Subcutaneous abdominal adipose tissue (tissue), 5 donors: ENCODE measurements around the gene SEC11C.

Source experiments
- H3K27ac ChIP-seq: one replicate; pipeline ENCODE4 v1.7.0; 2013; ENCODE audit warnings: low read depth, mild to moderate bottlenecking, inconsistent platforms, low read length, moderate library complexity
- H3K27me3 ChIP-seq, 5 donors: one replicate each; pipeline ENCODE4 v1.7.0; 2013; ENCODE audit warnings: low read length in 5 of 5, inconsistent platforms in 1 of 5; ENCODE audit not compliant: control insufficient read depth in 5 of 5, insufficient read depth in 4 of 5
- H3K36me3 ChIP-seq, 5 donors: one replicate each; pipeline ENCODE4 v1.7.0; 2013; ENCODE audit warnings: low read length in 5 of 5; ENCODE audit not compliant: control insufficient read depth in 5 of 5, insufficient read depth in 5 of 5
- H3K4me1 ChIP-seq, 5 donors: one replicate each; pipeline ENCODE4 v1.7.0; 2013; ENCODE audit warnings: low read length in 5 of 5, mild to moderate bottlenecking in 3 of 5, moderate library complexity in 1 of 5; ENCODE audit not compliant: control insufficient read depth in 5 of 5, insufficient read depth in 5 of 5
- H3K4me3 ChIP-seq, 5 donors: one replicate each; pipeline ENCODE4 v1.7.0; 2013; ENCODE audit warnings: low read length in 5 of 5, low read depth in 1 of 5
- H3K9ac ChIP-seq, 5 donors: one replicate each; pipeline ENCODE4 v1.7.0; 2013; ENCODE audit warnings: low read length in 5 of 5, mild to moderate bottlenecking in 4 of 5, moderate library complexity in 3 of 5
- H3K9me3 ChIP-seq, 5 donors: one replicate each; pipeline ENCODE4 v1.7.0; 2013; ENCODE audit warnings: low read length in 5 of 5; ENCODE audit not compliant: control insufficient read depth in 5 of 5
- donor health status: healthy.
- donor health status: healthy.
- donor health status: healthy.
- donor health status: healthy.
- donor health status: healthy.

The SEC11C gene

DNA sequence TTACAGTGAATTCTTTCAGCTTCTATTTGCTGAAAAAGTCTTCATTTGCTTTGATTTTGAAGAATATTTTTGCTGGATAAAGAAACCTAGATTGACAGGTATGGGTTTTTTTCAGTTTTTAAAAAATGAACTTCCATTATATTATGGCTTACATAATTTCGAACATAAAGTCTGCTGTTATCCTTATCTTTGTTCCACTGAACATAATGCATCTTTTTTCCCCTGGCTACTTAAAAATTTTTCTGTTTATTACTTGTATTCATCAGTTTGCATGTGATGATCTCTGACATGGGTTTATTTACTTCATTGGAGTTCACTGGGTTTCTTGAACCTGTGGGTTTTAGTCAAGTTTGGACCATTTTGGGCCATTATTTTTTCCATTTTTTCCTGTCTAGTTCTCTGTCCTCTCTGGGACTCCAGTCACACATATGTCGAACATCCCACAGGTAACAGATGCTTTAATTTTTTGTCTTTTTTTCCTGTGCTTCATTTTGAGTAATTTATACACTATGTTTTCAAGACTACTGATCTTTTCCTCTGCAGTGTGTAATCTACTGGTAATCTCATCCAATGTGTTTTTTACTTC lies 33.1 kb downstream of the SEC11C start:
- Histone ChIP-seq H3K4me1 (no peaks in the 10 kb centered on the region), H3K4me3 (no peak overlapping the region), H3K9ac (no peak overlapping the region), H3K9me3 (peaks cover 5 to 24% (median 21%) of the 10 kb centered on the region in 5 donors), H3K27ac (no peak overlapping the region), H3K36me3 (no peaks in the 10 kb centered on the region), H3K27me3 (no peaks in the 10 kb centered on the region)

DNA sequence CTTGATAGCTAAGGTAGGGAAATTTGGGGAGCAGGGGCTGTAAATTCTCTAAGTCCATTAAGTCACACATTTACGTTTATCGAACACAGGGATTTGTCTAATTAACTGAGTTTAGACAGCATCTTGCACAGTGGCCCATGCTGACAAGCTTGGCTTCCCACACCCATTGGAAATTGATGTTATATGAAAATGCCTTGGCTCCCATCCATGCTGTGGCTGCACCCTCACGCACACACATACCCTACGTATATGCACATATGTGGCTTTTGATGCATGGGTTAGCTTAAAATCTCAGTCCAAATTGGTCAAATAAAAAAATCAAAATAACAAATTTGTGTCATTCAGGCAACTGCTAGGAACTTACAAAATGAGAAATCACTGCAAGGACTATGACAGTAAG lies 37.8 kb downstream of the SEC11C start:
- H3K4me3 ChIP-seq = no peak overlapping the region
- no peaks in the 10 kb centered on the region for H3K36me3 ChIP-seq
- H3K9ac ChIP-seq = no peak overlapping the region
- H3K4me1 ChIP-seq = no peaks in the 10 kb centered on the region
- H3K9me3 ChIP-seq = peaks cover 2 to 19% (median 14%) of the 10 kb centered on the region in 5 donors
- no peak overlapping the region for H3K27ac ChIP-seq
- peaks cover 0 to 6% (median 0%) of the 10 kb centered on the region in 5 donors for H3K27me3 ChIP-seq

DNA sequence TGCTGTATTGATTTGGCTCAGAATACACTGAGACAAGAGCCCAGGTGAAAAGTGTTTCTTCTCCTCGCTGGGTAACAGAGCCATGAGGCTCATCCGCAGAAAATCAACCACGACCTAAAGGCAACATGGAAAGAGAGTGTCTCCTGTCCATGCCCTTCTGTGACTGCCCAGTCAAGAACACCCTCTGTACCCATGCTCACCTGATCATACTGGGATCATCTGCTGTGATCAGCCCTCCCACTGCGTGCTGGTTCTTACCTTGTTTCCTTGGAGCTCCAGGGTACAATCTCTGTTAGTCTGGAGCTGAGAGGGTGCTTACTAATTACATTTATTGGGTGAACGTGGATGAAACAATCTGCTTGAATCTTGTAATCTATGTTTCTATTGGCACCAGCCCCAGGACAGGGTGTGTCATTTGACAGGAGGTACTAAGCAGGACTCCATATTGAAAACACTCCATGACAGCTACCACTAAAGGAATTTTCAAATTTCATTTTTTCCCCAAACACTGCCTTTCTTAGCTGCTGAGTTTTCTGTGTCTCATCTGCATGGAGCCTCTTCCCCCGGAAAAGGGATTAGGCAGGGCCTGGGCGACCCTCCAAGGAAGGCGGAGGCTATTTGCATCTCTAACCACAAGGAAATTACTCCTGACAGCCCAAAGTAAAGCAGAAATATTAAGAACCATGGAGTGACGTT lies 40.6 kb downstream of the SEC11C start:
- Histone ChIP-seq H3K9ac (no peak overlapping the region), H3K4me1 (no peaks in the 10 kb centered on the region), H3K4me3 (no peak overlapping the region), H3K9me3 (no peaks in the 10 kb centered on the region), H3K27ac (no peak overlapping the region), H3K27me3 (peaks cover 0 to 6% (median 0%) of the 10 kb centered on the region in 5 donors), H3K36me3 (no peaks in the 10 kb centered on the region)

DNA sequence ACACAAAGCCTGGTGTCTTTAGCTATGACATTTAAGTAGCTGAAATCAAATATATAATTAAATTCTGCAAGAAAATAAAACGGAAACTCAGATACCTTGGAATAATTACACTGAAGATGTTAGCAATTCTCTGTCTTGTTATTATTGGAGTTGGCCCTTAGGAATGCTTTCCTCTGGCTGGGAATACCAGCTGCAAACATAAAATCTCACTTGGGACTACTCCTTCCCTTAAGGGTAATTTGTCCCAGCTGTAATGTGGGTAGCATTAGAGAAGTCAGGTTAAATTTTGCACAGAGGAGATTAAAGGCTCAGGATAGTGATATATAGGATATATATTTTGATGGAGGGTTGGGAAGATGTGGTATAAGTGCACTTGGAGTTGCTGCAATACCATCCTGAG lies 43.0 kb downstream of the SEC11C start:
- Histone ChIP-seq H3K36me3 (no peaks in the 10 kb centered on the region), H3K4me3 (no peak overlapping the region), H3K27me3 (peaks cover 0 to 6% (median 0%) of the 10 kb centered on the region in 5 donors), H3K9ac (no peak overlapping the region), H3K4me1 (no peaks in the 10 kb centered on the region), H3K27ac (no peak overlapping the region), H3K9me3 (peaks cover 0 to under 1% (median 0%) of the 10 kb centered on the region in 5 donors)

DNA sequence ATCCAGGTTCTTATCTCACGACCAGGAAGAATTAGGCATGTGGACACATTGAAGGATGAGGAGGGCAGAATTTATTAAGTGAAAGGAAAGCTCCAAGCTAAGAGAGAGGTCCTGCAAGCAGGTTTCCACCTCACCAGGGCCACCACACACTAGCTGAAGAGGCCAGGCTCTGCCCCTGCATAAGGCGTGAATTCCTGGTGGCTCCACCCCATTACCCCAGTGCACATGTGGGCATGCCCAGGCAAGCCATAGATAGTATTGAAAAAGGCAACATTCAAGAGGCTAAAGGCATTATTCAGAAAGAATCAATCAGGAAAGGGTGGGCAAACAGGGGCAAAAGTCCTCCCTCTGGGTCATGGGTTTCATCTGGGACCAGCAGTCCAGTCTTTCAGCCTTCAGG lies 49.3 kb downstream of the SEC11C start:
- H3K4me1 ChIP-seq = no peaks in the 10 kb centered on the region
- no peak overlapping the region for H3K27ac ChIP-seq
- H3K9me3 ChIP-seq = peaks cover 0 to 6% (median 0%) of the 10 kb centered on the region in 5 donors
- no peaks in the 10 kb centered on the region for H3K27me3 ChIP-seq
- no peak overlapping the region for H3K4me3 ChIP-seq
- H3K36me3 ChIP-seq = no peaks in the 10 kb centered on the region
- no peak overlapping the region for H3K9ac ChIP-seq

DNA sequence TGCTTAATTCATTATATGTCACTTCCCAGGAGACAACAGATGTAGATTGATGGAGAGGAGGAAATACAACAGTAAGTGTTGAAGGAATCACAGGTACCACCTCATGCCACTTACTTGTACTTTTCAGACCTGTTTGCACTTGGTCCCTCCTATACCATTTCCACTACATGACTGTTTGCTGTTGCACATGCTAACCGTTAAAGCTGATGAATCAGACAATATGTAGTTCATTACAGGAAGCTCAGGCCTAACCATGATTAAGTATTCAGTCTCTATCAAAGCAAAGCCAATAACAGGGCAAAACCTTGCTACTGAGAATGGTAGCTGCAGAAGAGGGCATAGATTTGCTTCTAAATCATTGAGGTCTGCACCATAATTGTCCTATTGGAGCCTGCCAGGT lies 50.1 kb downstream of the SEC11C start:
- Histone ChIP-seq H3K4me3 (no peak overlapping the region), H3K27me3 (no peaks in the 10 kb centered on the region), H3K9ac (no peak overlapping the region), H3K27ac (no peak overlapping the region), H3K36me3 (no peaks in the 10 kb centered on the region), H3K4me1 (no peaks in the 10 kb centered on the region), H3K9me3 (peaks cover 0 to 6% (median 0%) of the 10 kb centered on the region in 5 donors)

DNA sequence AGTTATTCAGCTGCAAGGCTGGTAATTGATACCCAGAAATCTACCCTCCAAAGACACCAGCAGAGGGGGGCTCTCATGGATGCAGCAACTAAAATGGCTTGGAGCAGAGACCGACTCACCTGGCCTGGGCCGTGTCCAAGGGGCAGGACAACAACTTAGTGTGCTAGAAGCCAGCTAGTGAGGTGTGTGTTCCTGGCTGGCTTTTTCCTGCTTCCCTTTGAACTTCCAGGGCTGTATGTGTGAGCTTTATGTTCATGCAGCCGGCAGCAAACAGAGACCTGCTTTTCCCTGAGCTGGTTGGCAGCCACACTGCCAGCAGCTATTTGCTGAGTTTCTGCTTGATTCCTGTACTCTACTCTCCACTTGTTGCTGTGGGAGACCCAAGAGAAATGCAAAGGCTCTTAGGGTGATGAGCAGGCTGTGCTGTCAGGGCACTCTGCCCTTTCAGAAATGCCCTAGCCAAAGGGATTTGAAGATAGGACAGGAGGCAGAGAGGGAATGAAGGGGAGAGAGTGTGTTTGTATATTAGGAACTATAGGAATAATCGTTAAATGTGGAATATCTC lies 56.6 kb downstream of the SEC11C start:
- no peaks in the 10 kb centered on the region for H3K4me1 ChIP-seq

DNA sequence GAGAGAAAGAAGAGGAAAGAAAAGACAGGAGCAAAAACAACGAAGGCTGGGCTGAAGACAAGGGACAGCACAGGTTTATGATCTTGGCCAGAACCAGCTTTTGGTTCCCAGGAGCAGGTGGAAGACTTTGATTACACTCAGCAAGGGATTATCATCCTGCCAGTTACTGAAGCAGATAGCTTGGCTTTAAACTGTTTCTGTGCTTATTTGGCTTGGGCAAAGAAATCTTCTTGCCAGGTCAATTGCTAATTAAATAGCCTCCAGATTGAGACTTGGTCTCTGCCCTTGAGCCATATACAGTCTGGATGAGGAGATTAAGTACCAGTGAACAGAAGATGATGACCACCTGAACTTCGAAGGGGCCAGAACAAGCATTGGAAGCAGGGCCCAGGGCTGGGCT lies 58.0 kb downstream of the SEC11C start:
- no peaks in the 10 kb centered on the region for H3K9me3 ChIP-seq
- no peak overlapping the region for H3K9ac ChIP-seq
- H3K27ac ChIP-seq = no peak overlapping the region
- no peaks in the 10 kb centered on the region for H3K36me3 ChIP-seq
- H3K27me3 ChIP-seq = peaks cover 0 to 1% (median 0%) of the 10 kb centered on the region in 5 donors
- no peak overlapping the region for H3K4me3 ChIP-seq
- no peaks in the 10 kb centered on the region for H3K4me1 ChIP-seq

More for the DNA sequence above, 56.6 kb downstream of the SEC11C start:
- Histone ChIP-seq H3K4me3 (no peak overlapping the region), H3K27me3 (no peaks in the 10 kb centered on the region), H3K36me3 (no peaks in the 10 kb centered on the region), H3K9me3 (no peaks in the 10 kb centered on the region), H3K9ac (no peak overlapping the region), H3K27ac (no peak overlapping the region)

DNA sequence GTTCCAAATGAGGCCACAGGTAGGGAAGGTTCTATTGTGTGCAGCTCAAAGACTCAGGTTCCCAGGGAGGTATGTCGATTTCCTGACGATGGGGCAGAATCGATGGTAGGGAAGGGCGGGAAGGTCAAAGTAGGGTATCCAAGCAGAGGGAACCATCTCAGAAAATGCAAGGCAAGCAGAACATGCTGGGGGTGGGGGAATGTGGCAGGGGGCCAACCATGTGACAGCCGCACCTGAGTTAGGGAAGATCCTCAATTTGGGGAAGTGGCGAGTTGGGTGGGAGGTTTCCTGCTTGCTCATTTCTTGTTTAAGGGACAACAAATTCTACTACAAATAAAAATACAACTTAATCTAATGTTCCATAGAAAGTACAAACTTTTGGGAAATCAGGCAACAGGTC lies 58.5 kb downstream of the SEC11C start:
- Histone ChIP-seq H3K27ac (no peak overlapping the region), H3K4me3 (no peak overlapping the region), H3K27me3 (peaks cover 0 to 3% (median 0%) of the 10 kb centered on the region in 5 donors), H3K36me3 (no peaks in the 10 kb centered on the region), H3K9ac (no peak overlapping the region), H3K4me1 (no peaks in the 10 kb centered on the region), H3K9me3 (no peaks in the 10 kb centered on the region)

DNA sequence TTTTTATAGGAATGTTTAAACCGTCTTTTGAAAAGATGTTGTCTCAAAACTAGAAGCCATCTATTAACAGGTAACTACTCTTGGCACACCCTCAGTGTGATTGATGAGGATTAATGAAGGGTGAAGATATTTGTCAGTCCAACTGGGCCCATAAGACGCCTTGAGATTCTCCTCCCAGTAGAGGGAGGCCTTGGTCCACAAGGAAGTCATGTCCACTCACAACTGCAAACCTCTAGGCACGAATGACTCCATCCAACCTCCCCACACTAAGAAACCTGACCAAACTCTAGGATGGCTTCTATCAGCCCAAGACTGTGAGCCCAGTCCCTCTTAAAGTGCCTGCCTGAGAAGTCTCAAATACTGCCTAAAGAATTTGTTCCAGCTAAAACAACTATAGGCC lies 61.1 kb downstream of the SEC11C start:
- H3K9ac ChIP-seq = no peak overlapping the region
- no peaks in the 10 kb centered on the region for H3K4me1 ChIP-seq
- H3K27me3 ChIP-seq = peaks cover 0 to 3% (median 0%) of the 10 kb centered on the region in 5 donors
- no peak overlapping the region for H3K27ac ChIP-seq
- no peaks in the 10 kb centered on the region for H3K36me3 ChIP-seq
- H3K9me3 ChIP-seq = no peaks in the 10 kb centered on the region
- no peak overlapping the region for H3K4me3 ChIP-seq
